ENCODE results near the gene IQCC. TPM values are rescaled to one million over a fixed set of nuclear protein-coding genes. Genes with fewer than 3 reads are reported as not detected.

Gene IQCC
- polyA plus RNA-seq, 1 of the 3 experiments (the other 2 are of a cell fraction), result 2.4 TPM

DNA sequence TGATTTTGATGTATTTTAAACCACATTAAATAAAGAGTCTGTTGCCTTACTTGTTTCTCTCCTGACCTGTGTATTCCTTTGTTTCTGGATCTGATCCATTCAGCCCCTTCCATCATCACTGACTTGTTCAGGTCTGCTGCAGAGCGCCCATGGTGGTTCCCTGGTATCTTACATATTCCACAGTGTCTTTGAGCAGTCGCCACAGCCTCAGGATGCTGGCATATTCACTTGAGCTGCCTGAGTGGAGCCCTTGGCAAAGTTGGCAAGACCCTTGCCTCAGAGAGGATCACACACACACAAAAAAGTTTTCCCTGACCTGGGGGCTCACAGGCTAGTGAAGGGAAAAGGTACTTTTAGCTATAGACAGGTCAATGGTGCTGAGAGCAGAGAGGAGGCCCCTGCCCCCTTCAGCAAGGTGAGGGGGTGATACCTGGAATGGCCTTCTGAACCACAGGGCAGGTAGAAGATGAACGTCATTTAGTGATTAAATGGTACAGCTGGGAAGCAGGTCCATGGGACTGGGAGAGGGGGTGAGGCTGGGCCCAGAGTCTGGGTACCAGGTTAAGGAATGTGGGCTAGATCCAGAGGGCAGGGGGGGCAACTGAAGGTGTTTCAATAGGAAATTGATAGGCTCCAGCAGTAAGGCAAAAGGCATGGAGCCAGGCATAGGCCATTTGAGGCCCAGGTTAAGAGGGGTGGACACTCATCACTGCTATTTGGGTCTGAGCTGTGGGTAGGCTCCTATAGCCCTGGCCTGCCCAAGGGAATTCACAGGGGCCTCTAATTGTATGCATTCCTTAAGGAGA lies 7.0 kb upstream of the IQCC start:
- no peak for DNase-seq
- ChIA-PET CTCF (interaction anchor here (0.6 to 1.7 kb wide), 4 partner anchors 18 to 882 kb away, joined by 3 to 10 read pairs (median 5); no protein-coding TSS in a partner anchor), POLR2A (interaction anchor here (0.9 to 3.4 kb wide), 3 partner anchors 10 to 43 kb away, joined by 4 to 19 read pairs (median 5); partner anchors contain the start of genes DCDC2B and TXLNA)
- Histone ChIP-seq H3K4me1 (ENCODE audit: control insufficient read depth in 1 of 2, insufficient read depth in 2 of 2, low read depth in 1 of 2, low read length in 1 of 2) (peaks cover 22 to 30% of the 10 kb centered on the region in 2 experiments; a peak in 3 of 4 replicates), H3K9ac (no peak overlapping the region), H3K9me3 (no peaks in the 10 kb centered on the region), H3K4me3 (ENCODE audit: low read depth in 2 of 2, low read length in 1 of 2) (no peak overlapping the region), H3F3A (replicated peaks; ENCODE audit: insufficient read depth) (peaks cover 18% of the 10 kb centered on the region), H3K27ac (ENCODE audit: low read depth in 2 of 2, low read length in 1 of 2) (peak overlapping the region in 1 of 2 experiments; percentile 91; a peak in 2 of 4 replicates), H3K79me2 (ENCODE audit: insufficient read depth) (no peaks in the 10 kb centered on the region), H4K20me1 (ENCODE audit: insufficient read depth) (no peaks in the 10 kb centered on the region), H3K4me2 (no peak overlapping the region), H3K36me3 (replicated peaks in 1 of 2; ENCODE audit: control insufficient read depth in 1 of 2, insufficient read depth in 2 of 2, low read length in 1 of 2) (peaks cover 28 to 47% of the 10 kb centered on the region in 2 experiments), H3K9me2 (no peaks in the 10 kb centered on the region), H3K27me3 (ENCODE audit: insufficient read depth) (no peaks in the 10 kb centered on the region), H2AFZ (ENCODE audit: low read depth) (no peak overlapping the region)
- peak; percentile 37 for TF ChIP-seq POLR2AphosphoS5 (IDR thresholded peaks at IDR 0.05; ENCODE audit: low read depth, low read length)
- TF ChIP-seq, protein P1, sequence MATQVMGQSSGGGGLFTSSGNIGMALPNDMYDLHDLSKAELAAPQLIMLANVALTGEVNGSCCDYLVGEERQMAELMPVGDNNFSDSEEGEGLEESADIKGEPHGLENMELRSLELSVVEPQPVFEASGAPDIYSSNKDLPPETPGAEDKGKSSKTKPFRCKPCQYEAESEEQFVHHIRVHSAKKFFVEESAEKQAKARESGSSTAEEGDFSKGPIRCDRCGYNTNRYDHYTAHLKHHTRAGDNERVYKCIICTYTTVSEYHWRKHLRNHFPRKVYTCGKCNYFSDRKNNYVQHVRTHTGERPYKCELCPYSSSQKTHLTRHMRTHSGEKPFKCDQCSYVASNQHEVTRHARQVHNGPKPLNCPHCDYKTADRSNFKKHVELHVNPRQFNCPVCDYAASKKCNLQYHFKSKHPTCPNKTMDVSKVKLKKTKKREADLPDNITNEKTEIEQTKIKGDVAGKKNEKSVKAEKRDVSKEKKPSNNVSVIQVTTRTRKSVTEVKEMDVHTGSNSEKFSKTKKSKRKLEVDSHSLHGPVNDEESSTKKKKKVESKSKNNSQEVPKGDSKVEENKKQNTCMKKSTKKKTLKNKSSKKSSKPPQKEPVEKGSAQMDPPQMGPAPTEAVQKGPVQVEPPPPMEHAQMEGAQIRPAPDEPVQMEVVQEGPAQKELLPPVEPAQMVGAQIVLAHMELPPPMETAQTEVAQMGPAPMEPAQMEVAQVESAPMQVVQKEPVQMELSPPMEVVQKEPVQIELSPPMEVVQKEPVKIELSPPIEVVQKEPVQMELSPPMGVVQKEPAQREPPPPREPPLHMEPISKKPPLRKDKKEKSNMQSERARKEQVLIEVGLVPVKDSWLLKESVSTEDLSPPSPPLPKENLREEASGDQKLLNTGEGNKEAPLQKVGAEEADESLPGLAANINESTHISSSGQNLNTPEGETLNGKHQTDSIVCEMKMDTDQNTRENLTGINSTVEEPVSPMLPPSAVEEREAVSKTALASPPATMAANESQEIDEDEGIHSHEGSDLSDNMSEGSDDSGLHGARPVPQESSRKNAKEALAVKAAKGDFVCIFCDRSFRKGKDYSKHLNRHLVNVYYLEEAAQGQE (IDR thresholded peaks at IDR 0.05; ENCODE audit: low read depth, low read length), result no peak
- WGBS (ENCODE audit: low lambda C conversion rate), result 89% methylated on average over 3 of the region's 3 CpGs

GRCh38 chr1:32199043-32199716 lies 6.3 kb upstream of the IQCC start:
- Histone ChIP-seq H3F3A (replicated peaks; ENCODE audit: insufficient read depth) (peaks cover 18% of the 10 kb centered on the region), H3K9ac (no peak overlapping the region), H3K27ac (ENCODE audit: low read depth in 2 of 2, low read length in 1 of 2) (peak overlapping the region; percentile 77 to 91; a peak in 3 of 4 replicates), H2AFZ (ENCODE audit: low read depth) (no peak overlapping the region), H3K4me1 (ENCODE audit: control insufficient read depth in 1 of 2, insufficient read depth in 2 of 2, low read depth in 1 of 2, low read length in 1 of 2) (peaks cover 22 to 30% of the 10 kb centered on the region in 2 experiments; a peak in 3 of 4 replicates), H3K79me2 (ENCODE audit: insufficient read depth) (no peaks in the 10 kb centered on the region), H3K36me3 (replicated peaks in 1 of 2; ENCODE audit: control insufficient read depth in 1 of 2, insufficient read depth in 2 of 2, low read length in 1 of 2) (peaks cover 21 to 44% of the 10 kb centered on the region in 2 experiments), H3K27me3 (ENCODE audit: insufficient read depth) (no peaks in the 10 kb centered on the region), H3K4me2 (peak overlapping the region; percentile 75), H4K20me1 (ENCODE audit: insufficient read depth) (no peaks in the 10 kb centered on the region), H3K9me3 (no peaks in the 10 kb centered on the region), H3K9me2 (no peaks in the 10 kb centered on the region), H3K4me3 (ENCODE audit: low read depth in 2 of 2, low read length in 1 of 2) (peak overlapping the region; percentile 69 to 75; a peak in 2 of 4 replicates)
- ChIA-PET POLR2A (interaction anchor here (0.6 to 2.2 kb wide), 4 partner anchors 11 to 471 kb away, joined by 3 to 15 read pairs (median 3); partner anchors contain the start of genes DCDC2B and KPNA6), CTCF (interaction anchor here (0.6 to 2.0 kb wide), 3 partner anchors 13 to 882 kb away, joined by 3 to 10 read pairs (median 6); no protein-coding TSS in a partner anchor)
- DNase-seq, result no peak
- WGBS (ENCODE audit: low lambda C conversion rate), result 100% methylated on average over 1 of the region's 4 CpGs
- no peak for TF ChIP-seq TAF1 (IDR thresholded peaks at IDR 0.05; ENCODE audit: borderline replicate concordance, low read depth, low read length)
- no peak for TF ChIP-seq RXRA (IDR thresholded peaks at IDR 0.05; ENCODE audit: borderline replicate concordance, low read depth)
- TF ChIP-seq FOXJ3 (CRISPR knock-in tag; IDR thresholded peaks at IDR 0.05), result no peak
- no peak for TF ChIP-seq SMC3 (IDR thresholded peaks at IDR 0.05; ENCODE audit: low read depth, low read length)
- TF ChIP-seq, protein P2, sequence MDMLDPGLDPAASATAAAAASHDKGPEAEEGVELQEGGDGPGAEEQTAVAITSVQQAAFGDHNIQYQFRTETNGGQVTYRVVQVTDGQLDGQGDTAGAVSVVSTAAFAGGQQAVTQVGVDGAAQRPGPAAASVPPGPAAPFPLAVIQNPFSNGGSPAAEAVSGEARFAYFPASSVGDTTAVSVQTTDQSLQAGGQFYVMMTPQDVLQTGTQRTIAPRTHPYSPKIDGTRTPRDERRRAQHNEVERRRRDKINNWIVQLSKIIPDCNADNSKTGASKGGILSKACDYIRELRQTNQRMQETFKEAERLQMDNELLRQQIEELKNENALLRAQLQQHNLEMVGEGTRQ (IDR thresholded peaks at IDR 0.05; ENCODE audit: borderline replicate concordance, low read depth, low read length), result no peak
- TF ChIP-seq, protein P3, sequence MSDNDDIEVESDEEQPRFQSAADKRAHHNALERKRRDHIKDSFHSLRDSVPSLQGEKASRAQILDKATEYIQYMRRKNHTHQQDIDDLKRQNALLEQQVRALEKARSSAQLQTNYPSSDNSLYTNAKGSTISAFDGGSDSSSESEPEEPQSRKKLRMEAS (IDR thresholded peaks at IDR 0.05; ENCODE audit: low read depth), result no peak
